Measurements from ENCODE around the gene KCTD1. TPM values are rescaled to one million over a fixed set of nuclear protein-coding genes. Genes with fewer than 3 reads are reported as not detected.

Gene KCTD1
- total RNA-seq, 1 donor from 2014 or later, result 83.8 TPM

DNA sequence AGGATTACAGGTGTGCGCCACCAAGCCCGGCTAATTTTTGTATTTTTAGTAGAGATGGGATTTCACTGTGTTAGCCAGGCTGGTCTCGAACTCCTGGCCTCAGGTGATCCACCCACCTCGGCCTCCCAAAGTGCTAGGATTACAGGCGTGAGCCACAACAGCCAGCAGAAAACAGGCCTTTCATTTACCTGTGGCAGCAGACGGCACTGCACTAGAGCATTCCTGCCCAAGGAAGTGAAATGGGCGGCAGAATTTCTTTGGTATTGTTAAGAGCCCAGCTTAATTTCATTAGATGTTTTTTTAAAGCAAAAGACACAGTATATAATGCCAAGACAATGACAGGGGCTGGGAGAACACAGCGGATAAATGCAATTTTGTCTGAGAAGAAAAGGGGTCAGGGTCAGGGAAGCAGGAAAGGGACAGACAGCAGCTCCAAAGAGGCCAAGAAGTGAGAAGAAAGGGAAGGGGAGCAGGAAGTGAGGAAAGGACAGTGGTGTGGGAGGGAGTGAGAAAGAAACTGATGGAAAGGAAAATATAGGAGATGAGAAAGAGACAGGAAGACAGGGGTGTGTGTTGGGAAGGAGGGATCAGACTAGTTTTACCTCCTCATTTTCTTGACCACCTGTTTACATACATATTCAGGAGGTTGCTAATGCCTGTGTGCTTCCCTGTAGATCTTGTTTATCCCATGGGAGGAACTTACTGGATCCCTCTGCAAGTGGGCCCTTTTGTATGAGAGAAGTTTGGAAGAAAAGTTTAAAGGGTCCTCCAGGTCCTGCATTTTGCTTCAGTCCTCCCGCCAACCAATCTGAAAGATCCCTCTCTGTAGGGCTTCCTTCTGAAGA lies 32.5 kb downstream of the KCTD1 start:
- TF ChIP-seq, protein P1, sequence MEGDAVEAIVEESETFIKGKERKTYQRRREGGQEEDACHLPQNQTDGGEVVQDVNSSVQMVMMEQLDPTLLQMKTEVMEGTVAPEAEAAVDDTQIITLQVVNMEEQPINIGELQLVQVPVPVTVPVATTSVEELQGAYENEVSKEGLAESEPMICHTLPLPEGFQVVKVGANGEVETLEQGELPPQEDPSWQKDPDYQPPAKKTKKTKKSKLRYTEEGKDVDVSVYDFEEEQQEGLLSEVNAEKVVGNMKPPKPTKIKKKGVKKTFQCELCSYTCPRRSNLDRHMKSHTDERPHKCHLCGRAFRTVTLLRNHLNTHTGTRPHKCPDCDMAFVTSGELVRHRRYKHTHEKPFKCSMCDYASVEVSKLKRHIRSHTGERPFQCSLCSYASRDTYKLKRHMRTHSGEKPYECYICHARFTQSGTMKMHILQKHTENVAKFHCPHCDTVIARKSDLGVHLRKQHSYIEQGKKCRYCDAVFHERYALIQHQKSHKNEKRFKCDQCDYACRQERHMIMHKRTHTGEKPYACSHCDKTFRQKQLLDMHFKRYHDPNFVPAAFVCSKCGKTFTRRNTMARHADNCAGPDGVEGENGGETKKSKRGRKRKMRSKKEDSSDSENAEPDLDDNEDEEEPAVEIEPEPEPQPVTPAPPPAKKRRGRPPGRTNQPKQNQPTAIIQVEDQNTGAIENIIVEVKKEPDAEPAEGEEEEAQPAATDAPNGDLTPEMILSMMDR (conservative IDR thresholded peaks at IDR 0.05), result no peak
- no peak overlapping the region for H3K4me3 Mint-ChIP-seq
- H3K4me1 Mint-ChIP-seq (ENCODE audit: unreplicated experiment), result peaks cover 60% of the 10 kb centered on the region
- DNase-seq (ENCODE audit: extremely low spot score, unreplicated experiment), result no peak
- no peaks in the 10 kb centered on the region for H3K9me3 Mint-ChIP-seq
- H3K27me3 Mint-ChIP-seq, result no peaks in the 10 kb centered on the region
- H3K27ac Mint-ChIP-seq, result no peak overlapping the region
- peaks cover 17% of the 10 kb centered on the region for H3K36me3 Mint-ChIP-seq

DNA sequence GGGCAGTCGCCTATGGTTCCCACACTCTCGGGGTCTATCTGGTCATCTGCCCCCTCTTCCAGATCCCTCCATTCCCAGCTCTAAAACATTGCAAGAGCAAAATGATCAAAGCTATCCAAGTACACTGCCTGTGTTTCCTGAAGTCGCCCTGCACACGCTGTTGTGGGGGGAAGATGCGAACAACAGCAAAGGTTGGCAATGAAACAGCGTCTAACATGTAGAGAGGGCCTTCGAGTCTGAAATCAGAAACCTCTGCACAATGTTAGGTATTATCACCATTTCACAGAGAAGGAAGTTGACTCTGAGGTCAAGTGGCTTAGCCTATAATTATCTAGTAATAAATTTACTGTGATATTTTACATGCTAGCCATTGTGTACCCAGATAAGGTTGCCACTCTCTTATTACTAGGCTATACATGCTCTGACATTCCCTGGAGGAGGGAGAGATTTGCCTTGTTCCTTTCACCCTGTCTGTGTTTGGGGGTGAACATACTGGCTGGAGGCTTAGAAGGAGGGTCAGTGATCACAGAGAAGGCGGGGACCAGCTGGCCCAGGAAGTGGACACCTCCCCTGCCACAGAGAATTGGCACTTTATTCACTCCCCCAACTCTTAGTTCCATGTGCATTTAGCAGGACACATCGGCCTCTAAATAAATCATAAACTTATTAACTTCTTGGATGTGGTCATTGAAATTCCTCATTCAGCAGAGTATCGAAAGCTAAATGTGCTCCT lies 36.8 kb downstream of the KCTD1 start:
- DNase-seq (ENCODE audit: extremely low spot score, unreplicated experiment), result no peak
- no peaks in the 10 kb centered on the region for H3K27me3 Mint-ChIP-seq
- H3K4me3 Mint-ChIP-seq, result peak overlapping the region; percentile 66
- TF ChIP-seq, protein P1 (conservative IDR thresholded peaks at IDR 0.05), result no peak
- H3K36me3 Mint-ChIP-seq, result peaks cover 14% of the 10 kb centered on the region
- H3K9me3 Mint-ChIP-seq, result no peaks in the 10 kb centered on the region
- peak overlapping the region; percentile 82 for H3K27ac Mint-ChIP-seq
- peaks cover 61% of the 10 kb centered on the region for H3K4me1 Mint-ChIP-seq (ENCODE audit: unreplicated experiment)

DNA sequence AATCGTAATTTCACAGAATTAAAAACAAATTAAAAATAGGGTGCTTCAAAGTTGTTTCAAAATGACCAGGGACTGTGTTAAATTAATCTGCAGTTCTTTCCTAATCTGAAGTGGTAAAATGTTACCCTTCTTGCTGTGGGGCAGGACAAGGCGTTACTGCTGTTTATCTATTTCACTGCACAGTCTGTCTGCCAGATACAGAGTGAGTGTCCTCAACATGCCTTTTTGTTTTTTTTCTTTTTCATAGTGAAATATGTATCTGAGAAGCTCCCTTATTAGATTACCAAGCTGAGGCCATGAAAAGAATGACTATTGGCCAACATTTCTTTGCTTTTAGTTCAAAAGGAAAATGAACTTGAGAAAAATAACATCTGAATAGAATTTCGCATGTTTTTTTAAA lies 38.0 kb downstream of the KCTD1 start:
- H3K4me3 Mint-ChIP-seq, result no peak overlapping the region
- H3K9me3 Mint-ChIP-seq, result no peaks in the 10 kb centered on the region
- no peak for DNase-seq (ENCODE audit: extremely low spot score, unreplicated experiment)
- H3K36me3 Mint-ChIP-seq, result peaks cover 19% of the 10 kb centered on the region
- H3K27me3 Mint-ChIP-seq, result no peaks in the 10 kb centered on the region
- TF ChIP-seq, protein P1 (conservative IDR thresholded peaks at IDR 0.05), result no peak
- H3K27ac Mint-ChIP-seq, result no peak overlapping the region
- peaks cover 52% of the 10 kb centered on the region for H3K4me1 Mint-ChIP-seq (ENCODE audit: unreplicated experiment)

DNA sequence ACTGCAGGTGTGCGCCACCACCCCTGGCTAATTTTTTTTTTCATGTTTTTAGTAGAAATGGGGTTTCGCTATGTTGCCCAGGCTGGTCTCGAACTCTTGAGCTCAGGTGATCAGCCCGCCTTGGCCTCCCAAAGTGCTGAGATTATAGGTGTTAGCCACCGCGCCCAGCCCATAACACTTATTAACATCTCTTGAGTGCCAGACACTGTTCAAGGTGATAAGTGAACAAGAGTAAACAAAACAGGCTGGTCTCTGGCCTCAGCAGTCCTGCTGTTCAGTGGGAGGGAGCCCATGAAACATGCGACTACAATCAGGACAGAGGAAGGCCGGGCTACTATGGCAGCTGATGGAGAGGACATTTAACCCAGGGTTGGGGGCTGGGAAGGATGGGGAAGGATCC lies 42.3 kb downstream of the KCTD1 start:
- Mint-ChIP-seq H3K27me3 (no peaks in the 10 kb centered on the region), H3K9me3 (no peaks in the 10 kb centered on the region), H3K27ac (no peak overlapping the region), H3K4me1 (ENCODE audit: unreplicated experiment) (peaks cover 44% of the 10 kb centered on the region), H3K36me3 (peaks cover 19% of the 10 kb centered on the region), H3K4me3 (no peak overlapping the region)
- TF ChIP-seq, protein P1 (conservative IDR thresholded peaks at IDR 0.05), result no peak
- no peak for DNase-seq (ENCODE audit: extremely low spot score, unreplicated experiment)

DNA sequence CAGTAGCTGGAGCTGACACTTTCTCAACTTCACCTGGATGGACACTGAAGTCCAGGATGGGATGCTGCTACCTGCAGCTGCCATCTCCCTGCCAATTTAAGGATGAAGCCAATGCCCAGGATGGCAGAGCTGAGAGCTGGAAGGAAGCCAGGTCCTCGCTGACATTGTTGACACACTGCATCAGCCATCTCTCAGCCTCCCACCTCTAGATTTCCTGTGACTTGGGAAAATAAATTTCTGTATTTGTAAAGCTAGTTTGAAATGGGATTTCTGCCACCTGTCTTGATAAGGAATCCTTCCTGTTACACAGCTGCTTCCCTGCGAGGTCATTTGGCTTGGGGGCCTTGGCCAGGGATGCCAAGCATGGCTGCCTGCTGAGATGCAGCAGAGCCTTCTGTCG lies 43.5 kb downstream of the KCTD1 start:
- H3K27me3 Mint-ChIP-seq, result no peaks in the 10 kb centered on the region
- no peaks in the 10 kb centered on the region for H3K9me3 Mint-ChIP-seq
- no peak overlapping the region for H3K27ac Mint-ChIP-seq
- no peak for DNase-seq (ENCODE audit: extremely low spot score, unreplicated experiment)
- TF ChIP-seq, protein P1 (conservative IDR thresholded peaks at IDR 0.05), result no peak
- H3K4me3 Mint-ChIP-seq, result no peak overlapping the region
- peaks cover 28% of the 10 kb centered on the region for H3K36me3 Mint-ChIP-seq
- H3K4me1 Mint-ChIP-seq (ENCODE audit: unreplicated experiment), result peaks cover 38% of the 10 kb centered on the region

Measured in type B pancreatic cell (in vitro differentiated cells).